Glomerular visceral epithelial cell (primary cell): ENCODE measurements around the gene ANO9.
"Not testable (repeated sequence)": the region's sequence is repeated elsewhere in the genome, so short reads cannot be mapped to it uniquely, and the experiment has no call there.

Source experiments
- DNase-seq: peaks from one replicate; pipeline ENCODE4 v3.0.0-alpha.2; 2016; ENCODE audit errors: extremely low spot score

The ANO9 gene

GRCh38 chr11:416757-417621 lies 24.8 kb downstream of the ANO9 start:
- peak; percentile 33 for DNase-seq

- no peak for DNase-seq
Measured at GRCh38 chr11:416051-416756, 25.6 kb downstream of the ANO9 start.

- no peak for DNase-seq
Measured at GRCh38 chr11:415640-416041, 26.2 kb downstream of the ANO9 start.

- DNase-seq, result no peak
Measured at GRCh38 chr11:414318-414857, 27.4 kb downstream of the ANO9 start.

- no peak for DNase-seq
Measured at GRCh38 chr11:413120-414081, 28.4 kb downstream of the ANO9 start.

GRCh38 chr11:412641-413119 lies 29.1 kb downstream of the ANO9 start:
- DNase-seq, result no peak

- DNase-seq, result not testable (repeated sequence)
Measured at GRCh38 chr11:411520-411919, 30.3 kb downstream of the ANO9 start.

GRCh38 chr11:410711-411110 lies 31.1 kb downstream of the ANO9 start:
- not testable (repeated sequence) for DNase-seq

- peak; percentile 33 for DNase-seq
Measured at GRCh38 chr11:409600-410483, 32.0 kb downstream of the ANO9 start.

- DNase-seq, result no peak
Measured at GRCh38 chr11:409008-409599, 32.7 kb downstream of the ANO9 start.

GRCh38 chr11:408154-409007 lies 33.4 kb downstream of the ANO9 start:
- DNase-seq, result no peak

- no peak for DNase-seq
Measured at GRCh38 chr11:407651-408123, 34.1 kb downstream of the ANO9 start.

- peak; percentile 86 for DNase-seq
Measured at GRCh38 chr11:406796-407650, 34.8 kb downstream of the ANO9 start.

- DNase-seq, result no peak
Measured at GRCh38 chr11:405954-406795, 35.6 kb downstream of the ANO9 start.

GRCh38 chr11:405323-405953 lies 36.4 kb downstream of the ANO9 start:
- no peak for DNase-seq

GRCh38 chr11:404551-405264 lies 37.1 kb downstream of the ANO9 start:
- no peak for DNase-seq
